ENCODE results near the gene UCP3.
"Not testable (repeated sequence)": the region's sequence is repeated elsewhere in the genome, so short reads cannot be mapped to it uniquely, and the experiment has no call there.

The UCP3 gene

GRCh38 chr11:73999581-74000306, 9.1 kb downstream of the UCP3 start:
- DNase-seq: no peak

GRCh38 chr11:73998846-73999575, 9.9 kb downstream of the UCP3 start:
- DNase-seq: no peak

- DNase-seq: no peak
Measured at GRCh38 chr11:73997120-73997770, 11.6 kb downstream of the UCP3 start.

- DNase-seq: no peak
Measured at GRCh38 chr11:73996161-73996747, 12.6 kb downstream of the UCP3 start.

- DNase-seq: no peak
Measured at GRCh38 chr11:73995731-73996130, 13.2 kb downstream of the UCP3 start.

GRCh38 chr11:73995247-73995646, 13.6 kb downstream of the UCP3 start:
- DNase-seq: no peak

- no peak for DNase-seq
Measured at GRCh38 chr11:73991471-73992006, 17.3 kb downstream of the UCP3 start.

GRCh38 chr11:73990730-73991129, 18.2 kb downstream of the UCP3 start:
- DNase-seq: no peak

- no peak for DNase-seq
Measured at GRCh38 chr11:73989156-73989555, 19.7 kb downstream of the UCP3 start.

GRCh38 chr11:73988227-73988626, 20.7 kb downstream of the UCP3 start:
- DNase-seq: no peak

GRCh38 chr11:73985661-73986060, 23.2 kb downstream of the UCP3 start:
- not testable (repeated sequence) for DNase-seq

GRCh38 chr11:73983741-73984538, 24.9 kb downstream of the UCP3 start:
- no peak for DNase-seq

GRCh38 chr11:73982990-73983740, 25.7 kb downstream of the UCP3 start:
- peak; percentile 96 for DNase-seq

- no peak for DNase-seq
Measured at GRCh38 chr11:73982595-73982989, 26.3 kb downstream of the UCP3 start, which contains the start of gene UCP2. Gene UCP2 (minus strand): TSS chr11:73982843. CDS start chr11:73978378, 4,465 bp downstream.

GRCh38 chr11:73981051-73981805, 27.7 kb downstream of the UCP3 start:
- no peak for DNase-seq

GRCh38 chr11:73980001-73980961, 28.6 kb downstream of the UCP3 start:
- no peak for DNase-seq

- DNase-seq: no peak
Measured at GRCh38 chr11:73978576-73979086, 30.3 kb downstream of the UCP3 start.

- DNase-seq: no peak
Measured at GRCh38 chr11:73977856-73978519, 30.9 kb downstream of the UCP3 start.
